ENCODE results near the gene SYCP2L. TPM values are rescaled to one million over a fixed set of nuclear protein-coding genes. Genes with fewer than 3 reads are reported as not detected.

Gene SYCP2L
- total RNA-seq, 1 experiment from 2014 or later: 4.9 TPM

GRCh38 chr6:10854922-10855632 lies 31.8 kb upstream of the SYCP2L start:
- H3K27me3 ChIP-seq (ENCODE audit: insufficient read depth, low read length): no peaks in the 10 kb centered on the region
- POLR2A ChIA-PET: no interaction called here

More at GRCh38 chr6:10854922-10855632, 31.8 kb upstream of the SYCP2L start:
- no peaks in the 10 kb centered on the region for H4K20me1 ChIP-seq (ENCODE audit: insufficient read depth)
- BruUV-seq (replicated peaks): no TSS peak
- intact Hi-C loops (cut with micrococcal nuclease): no loop called here
- ChIA-PET CTCF (no interaction called here), RAD21 (ENCODE audit: low non-redundant PET in 1 of 2, low total read pairs in 2 of 2, uncharacterized antibody in 2 of 2, unreplicated experiment in 2 of 2) (no interaction called here)
- DNase-seq (ENCODE audit: low read depth, low spot score) (no peak), ATAC-seq (0 out of 2 replicates have a peak, but pooled peaks have one; percentile 38)
- no peaks in the 10 kb centered on the region for H3K36me3 ChIP-seq (ENCODE audit: control insufficient read depth in 1 of 2, insufficient read depth in 2 of 2, low read length in 2 of 2)
- no peaks in the 10 kb centered on the region for H3K79me2 ChIP-seq (ENCODE audit: insufficient read depth, low read length)
- H3K4me2 ChIP-seq (ENCODE audit: low read length): no peak overlapping the region
- H3K4me3 ChIP-seq (replicated peaks in 1 of 2; ENCODE audit: low read depth in 1 of 2, low read length in 2 of 2): no peak overlapping the region
- no peak overlapping the region for H3K9ac ChIP-seq (ENCODE audit: low read length)
- H3K27ac ChIP-seq (ENCODE audit: low read depth, low read length): no peak overlapping the region
- H3K4me1 ChIP-seq (ENCODE audit: control insufficient read depth in 1 of 2, insufficient read depth in 2 of 2, low read length in 2 of 2): no peaks in the 10 kb centered on the region
- TF ChIP-seq SRF (IDR thresholded peaks at IDR 0.05; ENCODE audit: low read depth): no peak
- TF ChIP-seq POLR2A (IDR thresholded peaks at IDR 0.05; ENCODE audit: borderline replicate concordance, extremely low read depth, insufficient read depth, insufficient read length): no peak
- TF ChIP-seq ZFX (IDR thresholded peaks at IDR 0.05): no peak
- no peak for TF ChIP-seq CTCF (IDR thresholded peaks at IDR 0.05 in 2 of 3, conservative IDR thresholded peaks at IDR 0.05 in 1 of 3; ENCODE audit: borderline replicate concordance in 1 of 3, insufficient read depth in 1 of 3, low read depth in 2 of 3, low read length in 2 of 3)
- no peak for TF ChIP-seq ZNF274 (IDR thresholded peaks at IDR 0.05; ENCODE audit: low read depth, low read length)
- no peak for TF ChIP-seq JUND (IDR thresholded peaks at IDR 0.05)
- TF ChIP-seq CBX3 (IDR thresholded peaks at IDR 0.05; ENCODE audit: low read depth): no peak
- TF ChIP-seq EZH2phosphoT487 (IDR thresholded peaks at IDR 0.05; ENCODE audit: borderline replicate concordance): no peak
- no peak for TF ChIP-seq EGR1 (IDR thresholded peaks at IDR 0.05; ENCODE audit: low read depth)
- no peak for TF ChIP-seq TCF7L2 (IDR thresholded peaks at IDR 0.05; ENCODE audit: borderline replicate concordance, extremely low read depth, insufficient read depth, insufficient read length)
- no peak for TF ChIP-seq ELF1 (IDR thresholded peaks at IDR 0.05; ENCODE audit: borderline replicate concordance, low read depth)
- H3K9me2 ChIP-seq (ENCODE audit: insufficient read depth): no peaks in the 10 kb centered on the region
- H3K9me3 ChIP-seq (ENCODE audit: control insufficient read depth in 1 of 2, insufficient read depth in 1 of 2, low read depth in 1 of 2, low read length in 2 of 2): no peaks in the 10 kb centered on the region
- H2AFZ ChIP-seq (ENCODE audit: low read depth, low read length, poor library complexity, severe bottlenecking): no peak overlapping the region
